HEK293T (cell line): ENCODE data around the gene ERBB4.

Source experiments
- CTCF ChIA-PET: fragments of 350-600 bp; formaldehyde crosslinking; extraction: SDS; loops from one replicate; lab custom pipeline; 2021; ENCODE audit warnings: antibody characterized with exemption, inconsistent platforms; lab: Yijun Ruan, JAX
- POLR2A ChIA-PET: fragments of 350-600 bp; formaldehyde crosslinking; extraction: SDS; loops from one replicate; lab custom pipeline; 2020; ENCODE audit warnings: antibody characterized with exemption, inconsistent platforms; lab: Yijun Ruan, JAX
- DNase-seq: peaks from one replicate; pipeline ENCODE4 v3.0.0; 2012; ENCODE audit warnings: mixed read lengths; ENCODE audit errors: extremely low spot score
- ARNT ChIP-seq: fragments of 450-650 bp; IDR thresholded peaks from 2 replicates; pipeline ENCODE4 v1.6.1; 2017; ENCODE audit warnings: mild to moderate bottlenecking
- BHLHE40 ChIP-seq: fragments of 450-650 bp; IDR thresholded peaks from 2 replicates; pipeline ENCODE4 v1.6.1; 2016; ENCODE audit warnings: mild to moderate bottlenecking, moderate library complexity, borderline replicate concordance
- CTBP1 ChIP-seq: fragments of 450-650 bp; IDR thresholded peaks from 2 replicates; pipeline ENCODE4 v1.6.1; 2016; ENCODE audit warnings: borderline replicate concordance
- ELF4 ChIP-seq: fragments of 450-650 bp; IDR thresholded peaks from 2 replicates; pipeline ENCODE4 v1.6.1; 2017; ENCODE audit warnings: antibody characterized with exemption
- FOXA1 ChIP-seq: fragments of 450-650 bp; IDR thresholded peaks from 2 replicates; pipeline ENCODE4 v1.6.1; 2016; ENCODE audit warnings: mild to moderate bottlenecking
- FOXK2 ChIP-seq: fragments of 450-650 bp; IDR thresholded peaks from 2 replicates; pipeline ENCODE4 v1.6.1; 2016; ENCODE audit warnings: mild to moderate bottlenecking
- FOXM1 ChIP-seq: fragments of 450-650 bp; IDR thresholded peaks from 2 replicates; pipeline ENCODE4 v1.6.1; 2017; ENCODE audit warnings: mild to moderate bottlenecking, borderline replicate concordance
- HDGF ChIP-seq: fragments of 450-650 bp; IDR thresholded peaks from 2 replicates; pipeline ENCODE4 v1.6.1; 2017; ENCODE audit warnings: antibody characterized with exemption, borderline replicate concordance
- L3MBTL2 ChIP-seq: fragments of 450-650 bp; conservative IDR thresholded peaks from 2 replicates; pipeline ENCODE4 v1.6.1; 2016; ENCODE audit warnings: mild to moderate bottlenecking
- LEF1 ChIP-seq: fragments of 450-650 bp; IDR thresholded peaks from 2 replicates; pipeline ENCODE4 v1.6.1; 2017; ENCODE audit warnings: mild to moderate bottlenecking, borderline replicate concordance
- NFRKB ChIP-seq: fragments of 450-650 bp; IDR thresholded peaks from 2 replicates; pipeline ENCODE4 v1.6.1; 2016; ENCODE audit warnings: mild to moderate bottlenecking, moderate library complexity
- PKNOX1 ChIP-seq: fragments of 450-650 bp; IDR thresholded peaks from 2 replicates; pipeline ENCODE4 v1.6.1; 2016
- SP1 ChIP-seq: fragments of 450-650 bp; IDR thresholded peaks from 2 replicates; pipeline ENCODE4 v1.6.1; 2017
- SUZ12 ChIP-seq: fragments of 450-650 bp; IDR thresholded peaks from 2 replicates; pipeline ENCODE4 v1.6.1; 2016; ENCODE audit warnings: mild to moderate bottlenecking
- TARDBP ChIP-seq: fragments of 450-650 bp; IDR thresholded peaks from 2 replicates; pipeline ENCODE4 v1.6.1; 2016
- ZNF384 ChIP-seq: fragments of 450-650 bp; IDR thresholded peaks from 2 replicates; pipeline ENCODE4 v1.6.1; 2016

ERBB4 gene

GRCh38 chr2:211931314-211931713, 607.3 kb downstream of the ERBB4 start:
- POLR2A ChIA-PET, result no interaction called here
- CTCF ChIA-PET, result interaction anchor here (0.7 kb wide), 1 partner anchor 1002 kb away, joined by 3 read pairs; no protein-coding TSS in a partner anchor
- DNase-seq, result no peak
- TF ChIP-seq ELF4, result no peak
- TF ChIP-seq TARDBP, result no peak
- no peak for TF ChIP-seq ZNF384

GRCh38 chr2:211930331-211930730, 608.3 kb downstream of the ERBB4 start:
- CTCF ChIA-PET, result no interaction called here
- POLR2A ChIA-PET, result no interaction called here
- no peak for TF ChIP-seq FOXM1
- TF ChIP-seq FOXK2, result no peak
- TF ChIP-seq TARDBP, result no peak
- no peak for TF ChIP-seq BHLHE40
- no peak for TF ChIP-seq FOXA1
- TF ChIP-seq ARNT, result no peak
- no peak for TF ChIP-seq HDGF
- no peak for TF ChIP-seq ELF4
- TF ChIP-seq L3MBTL2, result no peak
- TF ChIP-seq ZNF384, result no peak
- no peak for DNase-seq

- DNase-seq, result no peak
- no peak for TF ChIP-seq NFRKB
- no peak for TF ChIP-seq CTBP1
- TF ChIP-seq ARNT, result no peak
- TF ChIP-seq FOXM1, result no peak
- no peak for TF ChIP-seq HDGF
- TF ChIP-seq TARDBP, result no peak
- no peak for TF ChIP-seq ELF4
- TF ChIP-seq L3MBTL2, result no peak
- TF ChIP-seq ZNF384, result no peak
- no peak for TF ChIP-seq LEF1
- CTCF ChIA-PET, result no interaction called here
- POLR2A ChIA-PET, result no interaction called here
Measured at GRCh38 chr2:211928201-211928600, 610.4 kb downstream of the ERBB4 start.

- DNase-seq, result no peak
- CTCF ChIA-PET, result no interaction called here
- POLR2A ChIA-PET, result no interaction called here
- TF ChIP-seq L3MBTL2, result no peak
- no peak for TF ChIP-seq SUZ12
- no peak for TF ChIP-seq SP1
- no peak for TF ChIP-seq HDGF
- no peak for TF ChIP-seq PKNOX1
- TF ChIP-seq TARDBP, result no peak
- TF ChIP-seq NFRKB, result no peak
- no peak for TF ChIP-seq FOXK2
- TF ChIP-seq LEF1, result no peak
- TF ChIP-seq ELF4, result no peak
- no peak for TF ChIP-seq ARNT
Measured at GRCh38 chr2:211923019-211923418, 615.6 kb downstream of the ERBB4 start.

GRCh38 chr2:211903961-211904360, 634.6 kb downstream of the ERBB4 start:
- TF ChIP-seq ARNT, result no peak
- ChIA-PET POLR2A (no interaction called here), CTCF (no interaction called here)
- no peak for DNase-seq

- CTCF ChIA-PET, result no interaction called here
- TF ChIP-seq ZNF384 (no peak), SP1 (no peak), SUZ12 (no peak), TARDBP (no peak), CTBP1 (no peak), FOXK2 (no peak), ELF4 (no peak), FOXM1 (no peak), BHLHE40 (no peak), ARNT (no peak), PKNOX1 (no peak), NFRKB (no peak), L3MBTL2 (no peak), LEF1 (no peak), FOXA1 (no peak), HDGF (no peak)
- POLR2A ChIA-PET, result no interaction called here
- no peak for DNase-seq
Measured at GRCh38 chr2:211901226-211901846, 637.3 kb downstream of the ERBB4 start.

- TF ChIP-seq HDGF (no peak), BHLHE40 (no peak), NFRKB (no peak), PKNOX1 (no peak), LEF1 (no peak), FOXK2 (no peak), TARDBP (no peak)
- DNase-seq, result no peak
- ChIA-PET POLR2A (no interaction called here), CTCF (no interaction called here)
Measured at GRCh38 chr2:211900518-211900917, 638.1 kb downstream of the ERBB4 start.
